Left ventricle myocardium superior (tissue), 1 donor: Measurements from ENCODE around the gene XKR3. TPM values are rescaled to one million over a fixed set of nuclear protein-coding genes. Genes with fewer than 3 reads are reported as not detected.
"Not testable (repeated sequence)": the region's sequence is repeated elsewhere in the genome, so short reads cannot be mapped to it uniquely, and the experiment has no call there.

Experiments
- ATAC-seq: fragments of 200-7000 bp; cut with Tn5 transposase; one replicate; pipeline ENCODE4 v1.9.1; 2020; ENCODE audit warnings: mild to moderate bottlenecking, moderate library complexity
- DNase-seq: peaks from one replicate; pipeline ENCODE4 v3.0.0-alpha.2; 2020
- intact Hi-C: fragments of 100-400 bp; cut with micrococcal nuclease; formaldehyde crosslinking; loops from one replicate; pipeline ENCODE4 v1.11.0; 2022
- total RNA-seq: library from RNA; stranded (reverse); fragmentation: NEBNext Ultra II Directional; extraction: Animal tissue kit (Norgen Biotek cat#: 25700); gene quantifications from one replicate; pipeline ENCODE4 v1.2.1, GENCODE V29; 2021
- donor health status: DM: no; HTN: yes; CAD: no; lungs with severe emphysema.

XKR3 gene
- total RNA-seq, 1 donor from 2014 or later, result not detected

GRCh38 chr22:16808744-16809143 is 16.5 kb downstream of the XKR3 start:
- no peak for DNase-seq
- no peak for ATAC-seq
- intact Hi-C loops, result no loop called here

GRCh38 chr22:16807109-16807508 is 18.1 kb downstream of the XKR3 start:
- intact Hi-C loops, result no loop called here
- DNase-seq (no peak), ATAC-seq (no peak)

GRCh38 chr22:16806401-16806800 is 18.8 kb downstream of the XKR3 start:
- intact Hi-C loops, result no loop called here
- no peak for ATAC-seq
- no peak for DNase-seq

- DNase-seq, result no peak
- intact Hi-C loops, result no loop called here
- no peak for ATAC-seq
Measured at GRCh38 chr22:16804882-16805281, 20.3 kb downstream of the XKR3 start.

- intact Hi-C loops, result no loop called here
- ATAC-seq (no peak), DNase-seq (no peak)
Measured at GRCh38 chr22:16803255-16803917, 21.8 kb downstream of the XKR3 start.

- intact Hi-C loops, result no loop called here
- ATAC-seq, result no peak
- no peak for DNase-seq
Measured at GRCh38 chr22:16801571-16801970, 23.6 kb downstream of the XKR3 start.

- intact Hi-C loops, result no loop called here
- DNase-seq (no peak), ATAC-seq (no peak)
Measured at GRCh38 chr22:16801088-16801487, 24.1 kb downstream of the XKR3 start.

GRCh38 chr22:16800358-16800757 is 24.9 kb downstream of the XKR3 start:
- intact Hi-C loops, result no loop called here
- ATAC-seq, result no peak
- DNase-seq, result no peak

- DNase-seq, intact Hi-C loops, ATAC-seq: not testable (repeated sequence)
Measured at GRCh38 chr22:16795504-16795903, 29.7 kb downstream of the XKR3 start.

GRCh38 chr22:16793831-16794230 is 31.4 kb downstream of the XKR3 start:
- intact Hi-C loops, result no loop called here
- DNase-seq (no peak), ATAC-seq (no peak)

GRCh38 chr22:16789860-16790493 is 35.2 kb downstream of the XKR3 start:
- ATAC-seq, result no peak

GRCh38 chr22:16783930-16784354 is 41.3 kb downstream of the XKR3 start:
- no peak for DNase-seq
- ATAC-seq, result no peak
- intact Hi-C loops, result no loop called here

More at GRCh38 chr22:16789860-16790493, 35.2 kb downstream of the XKR3 start:
- intact Hi-C loops, result no loop called here
- DNase-seq, result no peak

- no peak for ATAC-seq
Measured at GRCh38 chr22:16783453-16783852, 41.8 kb downstream of the XKR3 start.

GRCh38 chr22:16781764-16782329 is 43.4 kb downstream of the XKR3 start:
- ATAC-seq (no peak), DNase-seq (no peak)
- intact Hi-C loops, result no loop called here

More at GRCh38 chr22:16783453-16783852, 41.8 kb downstream of the XKR3 start:
- intact Hi-C loops, result no loop called here
- DNase-seq, result no peak

- DNase-seq (no peak), ATAC-seq (no peak)
- intact Hi-C loops, result no loop called here
Measured at GRCh38 chr22:16781074-16781763, 44.0 kb downstream of the XKR3 start.

GRCh38 chr22:16777284-16777924 is 47.8 kb downstream of the XKR3 start:
- ATAC-seq, result no peak
- intact Hi-C loops, result no loop called here
- DNase-seq, result no peak

GRCh38 chr22:16776080-16776479 is 49.1 kb downstream of the XKR3 start:
- intact Hi-C loops, result no loop called here
- no peak for DNase-seq

GRCh38 chr22:16774911-16775500 is 50.2 kb downstream of the XKR3 start:
- ATAC-seq, result no peak
- intact Hi-C loops, result no loop called here
- DNase-seq, result no peak

More at GRCh38 chr22:16776080-16776479, 49.1 kb downstream of the XKR3 start:
- no peak for ATAC-seq

- intact Hi-C loops, ATAC-seq, DNase-seq: not testable (repeated sequence)
Measured at GRCh38 chr22:16771569-16771968, 53.6 kb downstream of the XKR3 start.
